DMS114 treated with DMSO at 0.1 percent for 48 hours (cell line): ENCODE measurements around the gene CCBE1.
"Not testable (repeated sequence)": the region's sequence is repeated elsewhere in the genome, so short reads cannot be mapped to it uniquely, and the experiment has no call there.

Source experiments
- DNase-seq: peaks from one replicate; lab custom pipeline; 2025; ENCODE audit not compliant: unreplicated experiment; lab: John Stamatoyannopoulos, UW

The CCBE1 gene

GRCh38 chr18:59715966-59716369, 18.7 kb upstream of the CCBE1 start:
- DNase-seq = no peak

GRCh38 chr18:59715445-59715844, 18.2 kb upstream of the CCBE1 start:
- no peak for DNase-seq

GRCh38 chr18:59714096-59714495, 16.9 kb upstream of the CCBE1 start:
- DNase-seq = not testable (repeated sequence)

- no peak for DNase-seq
Measured at GRCh38 chr18:59712311-59712710, 15.1 kb upstream of the CCBE1 start.

GRCh38 chr18:59708988-59709387, 11.8 kb upstream of the CCBE1 start:
- no peak for DNase-seq

GRCh38 chr18:59707306-59707705, 10.1 kb upstream of the CCBE1 start:
- DNase-seq = no peak

- DNase-seq = no peak
Measured at GRCh38 chr18:59706499-59706898, 9.3 kb upstream of the CCBE1 start.

- no peak for DNase-seq
Measured at GRCh38 chr18:59705145-59705544, 7.9 kb upstream of the CCBE1 start.

- no peak for DNase-seq
Measured at GRCh38 chr18:59704146-59704545, 6.9 kb upstream of the CCBE1 start.

GRCh38 chr18:59701272-59701671, 4.0 kb upstream of the CCBE1 start:
- no peak for DNase-seq

GRCh38 chr18:59700535-59700967, 3.3 kb upstream of the CCBE1 start:
- DNase-seq = no peak

GRCh38 chr18:59699750-59700534, 2.7 kb upstream of the CCBE1 start:
- DNase-seq = no peak

GRCh38 chr18:59699061-59699460, 1.8 kb upstream of the CCBE1 start:
- DNase-seq = no peak

GRCh38 chr18:59696311-59697235, 650 bp downstream of the CCBE1 start:
- DNase-seq = no peak

GRCh38 chr18:59695551-59695950, 1.7 kb downstream of the CCBE1 start:
- no peak for DNase-seq

- no peak for DNase-seq
Measured at GRCh38 chr18:59694824-59695223, 2.4 kb downstream of the CCBE1 start.

- no peak for DNase-seq
Measured at GRCh38 chr18:59691996-59692395, 5.2 kb downstream of the CCBE1 start.

- no peak for DNase-seq
Measured at GRCh38 chr18:59690996-59691395, 6.2 kb downstream of the CCBE1 start.

- DNase-seq = no peak
Measured at GRCh38 chr18:59690186-59690982, 6.8 kb downstream of the CCBE1 start.

- DNase-seq = no peak
Measured at GRCh38 chr18:59689756-59690155, 7.5 kb downstream of the CCBE1 start.

GRCh38 chr18:59686260-59686659, 11.0 kb downstream of the CCBE1 start:
- DNase-seq = no peak
